ENCODE measurements around the gene OBP2B. TPM values are rescaled to one million over a fixed set of nuclear protein-coding genes. Genes with fewer than 3 reads are reported as not detected.

The OBP2B gene
- total RNA-seq, 1 experiment from 2014 or later = not detected

DNA sequence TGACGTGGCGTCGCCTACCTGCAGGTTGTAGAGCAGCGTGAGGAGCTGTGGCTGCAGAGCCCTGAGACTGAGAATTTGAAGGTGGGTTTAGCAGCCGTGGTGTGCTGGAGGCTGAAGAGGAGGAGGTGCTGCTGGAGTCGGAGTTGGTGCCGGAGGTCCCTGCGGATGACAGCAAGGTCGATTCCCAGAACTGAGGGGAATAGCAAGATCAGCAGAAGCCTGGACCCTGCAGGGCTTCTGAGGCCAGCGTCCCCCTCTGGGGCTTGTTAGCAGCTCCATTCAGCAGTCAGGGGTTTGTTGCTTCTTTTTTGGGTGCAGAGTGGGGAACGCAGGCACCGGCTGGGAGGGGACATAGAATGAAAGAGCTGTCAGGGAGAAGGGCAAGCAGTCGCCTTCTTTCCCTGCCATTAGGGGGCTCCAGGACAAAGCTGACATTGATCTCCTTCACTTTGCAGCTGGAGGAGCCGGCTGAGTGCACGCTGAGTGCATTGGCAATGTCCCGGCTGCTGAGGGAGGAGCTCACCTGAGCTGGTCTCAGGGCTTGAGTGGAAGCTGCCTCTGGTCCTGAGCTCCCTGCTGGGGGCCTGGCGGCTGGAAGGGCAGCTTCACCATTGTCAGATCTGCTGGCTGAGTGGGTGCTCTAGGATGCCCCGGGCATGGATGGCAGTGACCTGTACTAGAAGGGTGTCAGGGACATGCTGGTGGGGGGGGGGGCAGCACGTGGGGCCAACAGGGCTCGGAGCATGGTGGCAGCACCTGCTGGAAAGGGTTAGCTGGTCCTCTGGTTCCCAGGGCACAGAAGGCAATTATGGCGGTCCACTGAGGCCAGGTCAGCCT lies 20.8 kb downstream of the OBP2B start:
- Histone ChIP-seq H3K36me3 (ENCODE audit: control insufficient read depth, insufficient read depth, low read length) (no peaks in the 10 kb centered on the region), H3K4me1 (ENCODE audit: control insufficient read depth, insufficient read depth, low read length) (no peaks in the 10 kb centered on the region), H3K9me3 (ENCODE audit: control insufficient read depth, insufficient read depth, low read depth, low read length) (no peaks in the 10 kb centered on the region), H3K27ac (ENCODE audit: low read length) (no peak overlapping the region), H3K27me3 (ENCODE audit: control insufficient read depth, insufficient read depth, low read length) (no peaks in the 10 kb centered on the region; the same call in 1 of the 2 replicates), H3K4me3 (ENCODE audit: low read depth in 2 of 2, low read length in 2 of 2) (no peak overlapping the region)
- ChIA-PET POLR2A (interaction anchor here (0.7 kb wide), 1 partner anchor 71 kb away, joined by 3 read pairs; no protein-coding TSS in a partner anchor), CTCF (interaction anchor here (0.5 to 3.0 kb wide), 4 partner anchors 42 to 271 kb away, joined by 3 to 17 read pairs (median 4); partner anchors contain the start of gene CACFD1)
- in situ Hi-C loops (cut with HindIII; ENCODE audit: low pct_unique_long_range_greater_than_20kb, low sequenced_read_pairs) (no loop called here), intact Hi-C loops (cut with micrococcal nuclease; ENCODE audit: unreplicated experiment) (no loop called here)
- BruUV-seq (replicated peaks) = no TSS peak
- peak; percentile 57; the same call in 1 of the 2 replicates for ATAC-seq
- no peak for DNase-seq (ENCODE audit: low read depth, low spot score)
- TF ChIP-seq, protein P1, sequence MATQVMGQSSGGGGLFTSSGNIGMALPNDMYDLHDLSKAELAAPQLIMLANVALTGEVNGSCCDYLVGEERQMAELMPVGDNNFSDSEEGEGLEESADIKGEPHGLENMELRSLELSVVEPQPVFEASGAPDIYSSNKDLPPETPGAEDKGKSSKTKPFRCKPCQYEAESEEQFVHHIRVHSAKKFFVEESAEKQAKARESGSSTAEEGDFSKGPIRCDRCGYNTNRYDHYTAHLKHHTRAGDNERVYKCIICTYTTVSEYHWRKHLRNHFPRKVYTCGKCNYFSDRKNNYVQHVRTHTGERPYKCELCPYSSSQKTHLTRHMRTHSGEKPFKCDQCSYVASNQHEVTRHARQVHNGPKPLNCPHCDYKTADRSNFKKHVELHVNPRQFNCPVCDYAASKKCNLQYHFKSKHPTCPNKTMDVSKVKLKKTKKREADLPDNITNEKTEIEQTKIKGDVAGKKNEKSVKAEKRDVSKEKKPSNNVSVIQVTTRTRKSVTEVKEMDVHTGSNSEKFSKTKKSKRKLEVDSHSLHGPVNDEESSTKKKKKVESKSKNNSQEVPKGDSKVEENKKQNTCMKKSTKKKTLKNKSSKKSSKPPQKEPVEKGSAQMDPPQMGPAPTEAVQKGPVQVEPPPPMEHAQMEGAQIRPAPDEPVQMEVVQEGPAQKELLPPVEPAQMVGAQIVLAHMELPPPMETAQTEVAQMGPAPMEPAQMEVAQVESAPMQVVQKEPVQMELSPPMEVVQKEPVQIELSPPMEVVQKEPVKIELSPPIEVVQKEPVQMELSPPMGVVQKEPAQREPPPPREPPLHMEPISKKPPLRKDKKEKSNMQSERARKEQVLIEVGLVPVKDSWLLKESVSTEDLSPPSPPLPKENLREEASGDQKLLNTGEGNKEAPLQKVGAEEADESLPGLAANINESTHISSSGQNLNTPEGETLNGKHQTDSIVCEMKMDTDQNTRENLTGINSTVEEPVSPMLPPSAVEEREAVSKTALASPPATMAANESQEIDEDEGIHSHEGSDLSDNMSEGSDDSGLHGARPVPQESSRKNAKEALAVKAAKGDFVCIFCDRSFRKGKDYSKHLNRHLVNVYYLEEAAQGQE (IDR thresholded peaks at IDR 0.05; ENCODE audit: insufficient read depth in 1 of 2, low read depth in 2 of 2, low read length in 1 of 2) = no peak
- TF ChIP-seq, protein P2, sequence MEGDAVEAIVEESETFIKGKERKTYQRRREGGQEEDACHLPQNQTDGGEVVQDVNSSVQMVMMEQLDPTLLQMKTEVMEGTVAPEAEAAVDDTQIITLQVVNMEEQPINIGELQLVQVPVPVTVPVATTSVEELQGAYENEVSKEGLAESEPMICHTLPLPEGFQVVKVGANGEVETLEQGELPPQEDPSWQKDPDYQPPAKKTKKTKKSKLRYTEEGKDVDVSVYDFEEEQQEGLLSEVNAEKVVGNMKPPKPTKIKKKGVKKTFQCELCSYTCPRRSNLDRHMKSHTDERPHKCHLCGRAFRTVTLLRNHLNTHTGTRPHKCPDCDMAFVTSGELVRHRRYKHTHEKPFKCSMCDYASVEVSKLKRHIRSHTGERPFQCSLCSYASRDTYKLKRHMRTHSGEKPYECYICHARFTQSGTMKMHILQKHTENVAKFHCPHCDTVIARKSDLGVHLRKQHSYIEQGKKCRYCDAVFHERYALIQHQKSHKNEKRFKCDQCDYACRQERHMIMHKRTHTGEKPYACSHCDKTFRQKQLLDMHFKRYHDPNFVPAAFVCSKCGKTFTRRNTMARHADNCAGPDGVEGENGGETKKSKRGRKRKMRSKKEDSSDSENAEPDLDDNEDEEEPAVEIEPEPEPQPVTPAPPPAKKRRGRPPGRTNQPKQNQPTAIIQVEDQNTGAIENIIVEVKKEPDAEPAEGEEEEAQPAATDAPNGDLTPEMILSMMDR (IDR thresholded peaks at IDR 0.05) = peak; percentile 66

DNA sequence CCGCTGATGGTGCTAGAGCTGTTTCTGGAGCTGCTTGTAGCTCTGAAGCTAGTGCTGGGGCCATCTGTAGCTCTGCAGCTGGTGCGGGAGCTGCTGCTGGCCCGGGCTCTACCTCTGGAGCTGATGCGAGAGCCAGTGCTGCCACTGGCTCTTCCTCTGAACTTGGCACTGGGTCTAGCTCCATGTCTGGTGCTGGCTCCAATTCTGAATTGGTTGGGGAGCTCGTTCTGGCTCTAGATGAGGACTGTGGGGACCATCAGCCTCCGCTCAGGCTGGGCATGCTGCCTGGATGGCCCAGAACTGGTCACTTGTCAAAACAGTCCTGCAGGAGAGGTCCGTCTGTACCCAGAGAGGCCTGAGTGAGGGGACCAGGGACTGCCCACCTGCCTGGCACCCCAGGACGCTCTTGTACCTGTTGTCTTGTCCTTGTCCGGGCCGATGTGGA lies 21.5 kb downstream of the OBP2B start:
- H3K4me3 ChIP-seq (ENCODE audit: low read depth in 2 of 2, low read length in 2 of 2) = no peak overlapping the region
- intact Hi-C loops (cut with micrococcal nuclease; ENCODE audit: unreplicated experiment) = loop anchor here (2.0 kb wide), 1 partner anchor 141 kb away; no protein-coding TSS in a partner anchor
- no peaks in the 10 kb centered on the region for H3K36me3 ChIP-seq (ENCODE audit: control insufficient read depth, insufficient read depth, low read length)
- H3K27ac ChIP-seq (ENCODE audit: low read length) = no peak overlapping the region
- TF ChIP-seq, protein P2 (IDR thresholded peaks at IDR 0.05) = no peak
- TF ChIP-seq, protein P1 (IDR thresholded peaks at IDR 0.05; ENCODE audit: insufficient read depth in 1 of 2, low read depth in 2 of 2, low read length in 1 of 2) = no peak
- TF ChIP-seq POLR2AphosphoS5 (IDR thresholded peaks at IDR 0.05; ENCODE audit: low read depth, low read length) (no peak), TCF7L2 (IDR thresholded peaks at IDR 0.05; ENCODE audit: low read depth, low read length) (no peak), SIN3A (IDR thresholded peaks at IDR 0.05; ENCODE audit: borderline replicate concordance, insufficient read depth, low read depth, low read length) (no peak)
- in situ Hi-C loops (cut with HindIII; ENCODE audit: low pct_unique_long_range_greater_than_20kb, low sequenced_read_pairs) = no loop called here
- BruUV-seq (replicated peaks) = no TSS peak
- DNase-seq (ENCODE audit: low read depth, low spot score) (no peak), ATAC-seq (no peak)
- H3K9me3 ChIP-seq (ENCODE audit: control insufficient read depth, insufficient read depth, low read depth, low read length) = no peaks in the 10 kb centered on the region
- no peaks in the 10 kb centered on the region; the same call in 1 of the 2 replicates for H3K27me3 ChIP-seq (ENCODE audit: control insufficient read depth, insufficient read depth, low read length)
- CTCF ChIA-PET = interaction anchor here (0.5 to 3.0 kb wide), 3 partner anchors 142 to 272 kb away, joined by 3 to 17 read pairs (median 3); partner anchors contain the start of gene CACFD1
- POLR2A ChIA-PET = no interaction called here
- H3K4me1 ChIP-seq (ENCODE audit: control insufficient read depth, insufficient read depth, low read length) = no peaks in the 10 kb centered on the region

All from Panc1 (cell line).